Effector memory CD8-positive, alpha-beta T cell (primary cell): ENCODE results near the gene OCIAD1.
"Not testable (repeated sequence)": the region's sequence is repeated elsewhere in the genome, so short reads cannot be mapped to it uniquely, and the experiment has no call there.

Experiments used
- ATAC-seq: fragments of 150-1000 bp; cut with Tn5 transposase; replicated peaks from 2 replicates; pipeline ENCODE4 v1.10.0; 2021; ENCODE audit warnings: mild to moderate bottlenecking, moderate library complexity
- DNase-seq, 3 experiments: peaks; one replicate each; pipeline ENCODE4 v3.0.0; 2021
- H3K27ac Mint-ChIP-seq, 2 donors: one replicate each; pipeline ENCODE4 v1.8.0; 2022; ENCODE audit warnings: mild to moderate bottlenecking in 2 of 2, mixed read lengths in 2 of 2, moderate library complexity in 2 of 2
- H3K27me3 Mint-ChIP-seq, 2 donors: one replicate each; pipeline ENCODE4 v1.8.0; 2022; ENCODE audit warnings: mixed read lengths in 2 of 2
- H3K36me3 Mint-ChIP-seq: one replicate; pipeline ENCODE4 v1.8.0; 2022; ENCODE audit warnings: mild to moderate bottlenecking, moderate library complexity, mixed read lengths; ENCODE audit not compliant: insufficient read depth
- H3K4me1 Mint-ChIP-seq, 2 donors: one replicate each; pipeline ENCODE4 v1.8.0; 2022; ENCODE audit warnings: low read depth in 2 of 2, mixed read lengths in 2 of 2
- H3K4me3 Mint-ChIP-seq, 2 donors: one replicate each; pipeline ENCODE4 v1.8.0; 2022; ENCODE audit warnings: mild to moderate bottlenecking in 2 of 2, mixed read lengths in 2 of 2, moderate library complexity in 2 of 2
- H3K9me3 Mint-ChIP-seq, 2 donors: one replicate each; pipeline ENCODE4 v1.8.0; 2022; ENCODE audit warnings: mixed read lengths in 2 of 2

OCIAD1 gene

DNA sequence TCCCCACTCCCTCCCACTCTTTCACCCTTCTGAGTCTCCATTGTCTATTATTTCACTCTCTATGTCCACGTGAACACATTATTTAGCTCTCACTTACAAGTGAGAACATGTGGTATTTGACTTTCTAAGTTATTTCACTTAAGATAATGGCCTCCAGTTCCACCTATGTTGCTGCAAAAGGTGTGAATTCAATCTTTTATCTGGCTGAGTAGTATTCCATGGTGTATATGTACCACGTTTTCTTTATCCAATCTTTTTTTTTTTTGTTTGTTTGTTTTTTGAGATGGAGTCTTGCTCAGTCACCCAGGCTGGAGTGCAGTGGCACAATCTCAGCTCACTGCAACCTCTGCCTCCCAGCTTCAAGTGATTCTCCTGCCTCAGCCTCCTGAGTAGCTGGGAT lies 30.7 kb upstream of the OCIAD1 start:
- not testable (repeated sequence) for H3K27ac Mint-ChIP-seq, H3K4me3 Mint-ChIP-seq, H3K36me3 Mint-ChIP-seq, DNase-seq, H3K9me3 Mint-ChIP-seq, ATAC-seq, H3K4me1 Mint-ChIP-seq
- H3K27me3 Mint-ChIP-seq: peaks cover 6 to 11% of the 10 kb centered on the region in 2 donors

DNA sequence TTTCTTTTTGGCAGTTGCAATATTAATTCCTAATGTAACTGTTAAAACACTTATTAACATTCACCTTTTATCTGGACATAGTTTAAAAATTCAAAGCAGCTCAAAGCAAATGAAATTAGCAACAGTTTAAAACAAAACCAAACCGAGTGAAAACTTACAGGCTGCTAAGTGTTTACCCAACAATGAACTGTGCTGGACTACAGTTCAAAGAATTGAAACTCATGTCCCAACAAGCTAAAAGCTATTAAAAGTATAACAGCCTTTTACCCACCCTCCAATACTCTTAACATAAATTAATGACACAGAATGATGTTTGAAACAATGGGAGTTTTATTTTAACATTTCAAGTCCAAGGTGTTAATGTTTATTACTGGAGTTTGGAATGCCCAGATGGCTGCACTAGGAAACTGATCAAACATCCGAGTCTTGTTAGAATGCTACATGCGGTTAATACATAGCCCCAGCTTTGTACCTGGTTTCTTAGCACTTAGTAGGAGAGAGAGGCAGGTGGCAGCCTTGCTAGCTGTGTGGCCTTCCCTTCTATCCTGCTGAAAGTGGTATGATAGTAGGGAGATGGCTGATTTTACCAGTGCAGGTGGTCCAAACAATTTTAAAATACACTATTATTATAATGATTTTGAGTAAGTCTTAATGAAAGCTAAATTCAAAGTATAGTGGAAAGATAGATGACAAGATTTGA lies 29.7 kb upstream of the OCIAD1 start:
- Mint-ChIP-seq H3K4me3 (no peak overlapping the region), H3K27me3 (peaks cover 6 to 11% of the 10 kb centered on the region in 2 donors), H3K27ac (no peak overlapping the region), H3K36me3 (no peaks in the 10 kb centered on the region), H3K9me3 (no peaks in the 10 kb centered on the region), H3K4me1 (no peaks in the 10 kb centered on the region)
- no peak for ATAC-seq
- DNase-seq: no peak

DNA sequence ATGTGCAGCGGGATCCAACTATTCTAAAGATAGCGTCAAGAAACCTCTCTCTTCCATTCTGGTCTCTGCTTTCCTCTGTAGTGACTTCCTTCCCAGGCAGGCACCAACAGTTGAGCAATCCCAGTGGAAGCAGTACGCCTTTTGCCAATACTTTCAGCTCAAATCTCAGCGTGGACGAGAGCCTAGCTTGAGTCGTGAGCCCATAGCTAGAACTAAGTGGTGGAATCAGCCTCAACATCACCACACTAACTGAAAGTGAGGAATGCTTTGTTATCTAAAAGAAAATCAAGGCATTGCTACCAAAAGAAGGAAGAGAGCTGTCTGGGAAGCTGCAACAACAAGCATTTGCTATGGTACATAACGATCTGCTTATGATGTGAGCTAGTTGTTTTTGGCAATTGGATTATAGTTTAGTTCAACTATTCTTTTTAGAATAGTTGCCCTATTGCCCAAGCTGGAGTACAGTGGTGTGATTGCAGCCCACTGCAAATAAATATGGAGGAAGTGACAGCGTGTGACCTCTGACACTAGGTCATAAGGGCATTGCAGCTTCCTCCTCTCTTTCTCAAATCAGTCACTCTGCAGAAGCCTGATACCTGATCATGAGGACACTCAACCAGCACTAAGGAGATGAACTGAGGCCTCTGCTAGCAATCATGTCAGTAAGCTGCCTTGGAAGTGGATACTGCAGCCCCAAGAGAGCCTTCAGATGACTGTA lies 26.1 kb upstream of the OCIAD1 start:
- H3K4me1 Mint-ChIP-seq: no peaks in the 10 kb centered on the region
- no peak overlapping the region for H3K27ac Mint-ChIP-seq
- ATAC-seq (no peak), DNase-seq (no peak)
- H3K4me3 Mint-ChIP-seq: no peak overlapping the region
- H3K36me3 Mint-ChIP-seq: no peaks in the 10 kb centered on the region
- no peaks in the 10 kb centered on the region for H3K9me3 Mint-ChIP-seq
- H3K27me3 Mint-ChIP-seq: peaks cover 0 to 6% of the 10 kb centered on the region in 2 donors

DNA sequence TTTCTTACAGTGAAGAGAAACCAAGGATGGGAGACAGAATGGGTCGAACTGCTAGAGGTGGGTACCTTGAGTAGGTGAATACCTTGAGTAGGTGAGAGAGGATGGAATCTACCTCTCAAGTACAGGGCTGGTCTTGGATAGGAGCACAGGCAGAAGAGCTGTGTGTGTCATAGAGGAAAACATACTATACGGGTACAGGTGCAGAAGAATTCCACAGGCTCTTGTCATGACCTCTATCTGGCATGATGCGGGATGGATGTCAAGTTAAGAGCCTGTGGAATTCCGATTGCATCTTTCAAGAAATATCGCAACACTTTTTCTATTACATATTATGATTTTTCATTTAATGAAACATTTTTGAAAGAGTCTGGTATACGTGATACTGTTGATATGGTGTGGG lies 18.0 kb upstream of the OCIAD1 start:
- no peaks in the 10 kb centered on the region for H3K9me3 Mint-ChIP-seq
- peaks cover 1 to 33% of the 10 kb centered on the region in 2 donors for H3K27me3 Mint-ChIP-seq
- no peak overlapping the region for H3K4me3 Mint-ChIP-seq
- H3K4me1 Mint-ChIP-seq: no peaks in the 10 kb centered on the region
- no peak for ATAC-seq
- H3K36me3 Mint-ChIP-seq: no peaks in the 10 kb centered on the region
- DNase-seq: no peak
- H3K27ac Mint-ChIP-seq: no peak overlapping the region

DNA sequence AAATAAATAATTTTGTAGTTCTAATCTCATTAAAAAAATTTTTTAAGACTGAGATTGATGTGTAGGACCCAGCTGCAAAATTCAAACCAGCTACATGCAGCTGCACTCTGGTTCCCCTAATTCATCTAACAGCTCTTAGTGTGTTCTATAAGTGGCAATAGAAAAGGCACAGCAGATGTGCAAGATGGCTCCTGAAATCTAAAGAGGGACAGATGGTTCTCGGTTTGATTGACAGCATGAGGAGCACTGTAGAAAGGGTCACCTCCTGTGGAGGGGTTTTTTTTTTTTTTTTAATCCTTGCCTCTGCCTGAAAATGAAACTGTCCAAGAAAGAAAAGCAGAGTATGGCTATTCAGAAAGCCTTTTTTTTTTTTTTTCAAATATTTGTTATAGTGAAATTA lies 16.9 kb upstream of the OCIAD1 start:
- H3K36me3 Mint-ChIP-seq: no peaks in the 10 kb centered on the region
- H3K4me1 Mint-ChIP-seq: no peaks in the 10 kb centered on the region
- H3K27ac Mint-ChIP-seq: no peak overlapping the region
- H3K4me3 Mint-ChIP-seq: no peak overlapping the region
- H3K27me3 Mint-ChIP-seq: peaks cover 12 to 35% of the 10 kb centered on the region in 2 donors
- DNase-seq (no peak), ATAC-seq (no peak)
- H3K9me3 Mint-ChIP-seq: no peaks in the 10 kb centered on the region

DNA sequence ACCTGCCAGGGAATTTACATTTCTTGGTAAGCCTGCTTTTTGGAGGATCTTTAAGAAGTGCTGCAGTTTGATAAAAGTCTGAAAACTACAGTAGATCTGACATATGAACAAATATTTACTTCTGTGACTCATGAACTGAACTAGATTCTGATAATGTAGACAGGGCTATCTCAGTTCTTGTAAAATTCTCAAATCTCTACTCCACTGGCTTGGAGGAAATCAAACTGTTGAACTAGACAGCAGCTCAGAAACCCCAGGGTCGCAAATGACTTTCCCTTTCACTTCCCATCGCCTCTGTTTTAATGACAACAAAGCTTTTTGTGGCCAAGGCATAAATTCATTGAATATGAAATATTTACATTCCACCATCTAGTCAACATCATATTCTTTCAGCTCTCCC lies 15.4 kb upstream of the OCIAD1 start:
- Mint-ChIP-seq H3K9me3 (no peaks in the 10 kb centered on the region), H3K36me3 (no peaks in the 10 kb centered on the region), H3K4me3 (no peak overlapping the region), H3K4me1 (no peaks in the 10 kb centered on the region), H3K27ac (no peak overlapping the region), H3K27me3 (peaks cover 26 to 44% of the 10 kb centered on the region in 2 donors)
- no peak for ATAC-seq
- no peak for DNase-seq

DNA sequence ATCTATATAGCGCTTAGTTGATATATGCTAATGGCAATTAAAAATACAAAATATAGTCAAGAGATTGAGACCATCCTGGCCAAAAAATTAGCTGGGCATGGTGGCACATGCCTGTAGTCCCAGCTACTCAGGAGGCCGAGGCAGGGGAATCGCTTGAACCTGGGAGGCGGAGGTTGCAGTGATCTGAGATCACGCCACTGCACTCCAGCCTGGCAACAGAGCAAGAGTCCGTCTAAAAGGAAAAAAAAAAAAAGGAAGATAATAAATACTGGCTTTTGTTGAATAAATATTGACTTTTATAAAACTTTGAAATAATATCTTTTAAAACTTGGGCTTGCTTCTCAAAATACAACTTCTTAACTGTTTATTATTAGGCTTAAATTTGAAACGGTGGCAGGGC lies 14.6 kb upstream of the OCIAD1 start:
- not testable (repeated sequence) for H3K4me3 Mint-ChIP-seq, H3K9me3 Mint-ChIP-seq, ATAC-seq, DNase-seq, H3K27ac Mint-ChIP-seq, H3K4me1 Mint-ChIP-seq, H3K36me3 Mint-ChIP-seq
- H3K27me3 Mint-ChIP-seq: peaks cover 26 to 42% of the 10 kb centered on the region in 2 donors

DNA sequence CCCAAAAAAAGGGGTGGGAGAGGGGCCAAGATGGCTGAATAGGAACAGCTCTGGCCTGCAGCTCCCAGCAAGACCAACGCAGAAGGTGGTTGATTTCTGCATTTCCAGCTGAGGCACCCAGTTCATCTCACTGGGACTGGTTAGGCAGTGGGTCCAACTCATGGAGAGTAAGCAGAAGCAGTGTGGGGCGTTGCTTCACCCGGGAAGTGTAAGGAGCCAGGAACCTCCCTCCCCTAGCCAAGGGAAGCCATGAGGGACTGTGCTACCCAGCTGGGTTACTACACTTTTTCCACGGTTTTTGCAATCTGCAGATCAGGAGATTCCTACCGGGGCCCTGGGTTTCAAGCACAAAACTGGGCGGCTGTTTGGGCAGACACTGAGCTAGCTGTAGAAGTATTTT lies 13.9 kb upstream of the OCIAD1 start:
- ATAC-seq (no peak), DNase-seq (no peak)
- H3K4me1 Mint-ChIP-seq: no peaks in the 10 kb centered on the region
- H3K27ac Mint-ChIP-seq: no peak overlapping the region
- H3K4me3 Mint-ChIP-seq: no peak overlapping the region
- no peaks in the 10 kb centered on the region for H3K9me3 Mint-ChIP-seq
- H3K36me3 Mint-ChIP-seq: no peaks in the 10 kb centered on the region
- peaks cover 26 to 37% of the 10 kb centered on the region in 2 donors for H3K27me3 Mint-ChIP-seq

DNA sequence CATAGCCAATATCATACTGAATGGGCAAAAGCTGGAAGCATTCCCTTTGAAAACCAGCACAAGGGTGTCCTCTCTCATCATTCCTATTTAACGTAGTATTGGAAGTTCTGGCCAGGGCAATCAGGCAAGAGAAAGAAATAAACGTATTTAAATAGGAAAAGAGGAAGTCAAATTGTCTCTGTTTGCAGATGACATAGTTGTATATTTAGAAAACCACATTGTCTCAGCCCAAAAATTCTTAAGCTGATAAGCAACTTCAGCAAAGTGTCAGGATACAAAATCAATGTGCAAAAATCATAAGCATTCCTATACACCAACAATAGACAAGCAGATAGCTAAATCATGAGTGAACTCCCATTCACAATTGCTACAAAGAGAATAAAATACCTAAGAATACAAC lies 9.5 kb upstream of the OCIAD1 start:
- not testable (repeated sequence) for H3K4me1 Mint-ChIP-seq, H3K27ac Mint-ChIP-seq, ATAC-seq, DNase-seq, H3K9me3 Mint-ChIP-seq, H3K36me3 Mint-ChIP-seq, H3K4me3 Mint-ChIP-seq
- H3K27me3 Mint-ChIP-seq: peaks cover 24 to 29% of the 10 kb centered on the region in 2 donors

DNA sequence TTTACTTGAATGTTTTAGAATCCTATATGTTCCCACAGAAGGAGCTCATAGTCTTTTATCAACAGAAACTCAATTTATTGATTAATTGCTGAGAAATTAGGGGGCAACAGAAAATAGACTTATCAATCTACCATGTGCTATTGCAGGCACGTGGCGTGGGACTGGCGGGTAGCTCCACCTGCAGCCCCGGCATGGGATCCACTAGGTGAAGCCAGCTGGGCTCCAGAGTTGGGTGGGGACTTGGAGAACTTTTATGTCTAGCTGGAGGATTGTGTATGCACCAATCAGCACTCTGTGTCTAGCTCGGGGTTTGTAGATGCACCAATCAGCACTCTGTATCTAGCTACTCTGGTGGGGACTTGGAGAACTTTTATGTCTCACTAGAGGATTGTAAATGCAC lies 3.3 kb upstream of the OCIAD1 start:
- DNase-seq: no peak
- Mint-ChIP-seq H3K4me3 (no peak overlapping the region), H3K4me1 (peaks cover 6 to 17% of the 10 kb centered on the region in 2 donors), H3K36me3 (peaks cover 14% of the 10 kb centered on the region), H3K27ac (no peak overlapping the region), H3K9me3 (no peaks in the 10 kb centered on the region), H3K27me3 (peaks cover 0 to 11% of the 10 kb centered on the region in 2 donors)
- ATAC-seq: no peak

DNA sequence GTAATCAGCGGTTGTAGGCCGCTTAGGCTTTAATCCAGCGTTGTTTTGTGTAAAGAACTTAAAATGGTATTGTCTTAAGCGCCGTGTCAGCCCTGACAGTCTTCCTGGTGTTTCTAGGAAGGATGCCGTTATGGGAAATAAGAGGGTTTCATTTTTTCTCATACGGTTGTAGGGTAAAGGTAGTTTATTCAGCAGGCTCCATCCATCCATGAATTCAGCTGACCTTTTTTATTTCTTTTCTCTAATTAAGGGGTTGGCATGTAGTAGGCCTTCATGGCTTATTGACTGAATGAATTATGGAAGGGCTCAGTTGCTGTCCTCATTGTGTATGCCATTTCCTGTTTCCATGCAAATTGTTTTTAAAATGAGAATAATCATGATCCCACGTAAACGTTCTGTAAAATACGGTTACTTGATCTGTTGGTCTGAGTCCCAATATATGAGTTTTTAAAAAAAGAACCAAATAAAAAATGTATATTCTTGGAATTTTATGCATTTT lies 693 bp downstream of the OCIAD1 start:
- ATAC-seq: no peak
- peak overlapping the region; percentile 98 to 99 for H3K27ac Mint-ChIP-seq
- DNase-seq: no peak
- peaks cover 0 to 6% of the 10 kb centered on the region in 2 donors for H3K27me3 Mint-ChIP-seq
- peak overlapping the region; percentile 95 for H3K4me3 Mint-ChIP-seq
- H3K4me1 Mint-ChIP-seq: peaks cover 11 to 27% of the 10 kb centered on the region in 2 donors
- peaks cover 40% of the 10 kb centered on the region for H3K36me3 Mint-ChIP-seq
- no peaks in the 10 kb centered on the region for H3K9me3 Mint-ChIP-seq

DNA sequence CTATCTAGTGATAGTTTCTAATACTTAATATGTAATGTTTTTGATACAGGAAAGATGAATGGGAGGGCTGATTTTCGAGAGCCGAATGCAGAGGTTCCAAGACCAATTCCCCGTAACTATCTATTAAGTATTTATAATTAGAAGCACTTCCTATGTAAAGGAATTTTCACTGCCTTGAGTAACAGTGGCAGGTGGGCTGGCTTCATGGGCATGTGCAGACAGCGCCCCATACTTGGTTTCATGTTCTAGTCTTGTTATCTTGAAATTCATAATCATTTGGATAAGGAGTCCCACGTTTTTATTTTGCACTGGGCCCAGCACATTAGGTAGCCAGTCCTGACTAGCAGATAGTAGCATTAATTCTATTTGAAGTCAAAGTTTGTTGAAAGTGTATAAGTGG lies 1.7 kb downstream of the OCIAD1 start:
- H3K4me3 Mint-ChIP-seq: peak overlapping the region; percentile 95
- no peaks in the 10 kb centered on the region for H3K9me3 Mint-ChIP-seq
- H3K36me3 Mint-ChIP-seq: peaks cover 50% of the 10 kb centered on the region
- H3K27ac Mint-ChIP-seq: peak overlapping the region; percentile 98 to 99
- no peak for ATAC-seq
- no peaks in the 10 kb centered on the region for H3K27me3 Mint-ChIP-seq
- peaks cover 11 to 30% of the 10 kb centered on the region in 2 donors for H3K4me1 Mint-ChIP-seq
- DNase-seq: no peak

DNA sequence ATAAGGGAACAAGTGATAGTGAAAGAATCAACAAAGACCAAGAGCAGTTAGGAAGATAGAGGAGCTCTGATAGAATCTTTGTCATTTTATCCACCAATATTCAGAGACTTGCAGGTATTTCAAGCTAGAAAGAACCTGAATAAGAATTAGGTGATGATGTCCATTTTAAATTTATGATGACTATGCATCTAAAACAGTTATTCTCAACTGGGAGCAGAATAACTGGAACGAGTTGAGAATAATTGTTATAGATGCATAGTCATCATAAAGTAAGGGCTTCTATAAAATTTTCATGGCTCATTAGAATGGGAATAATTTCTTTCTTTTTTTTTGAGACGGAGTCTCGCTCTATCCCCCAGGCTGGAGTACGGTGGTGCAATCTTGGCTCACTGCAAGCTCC lies 5.8 kb downstream of the OCIAD1 start:
- Mint-ChIP-seq H3K27me3 (no peaks in the 10 kb centered on the region), H3K9me3 (no peaks in the 10 kb centered on the region), H3K4me3 (no peak overlapping the region), H3K4me1 (peaks cover 8 to 29% of the 10 kb centered on the region in 2 donors), H3K36me3 (peaks cover 70% of the 10 kb centered on the region), H3K27ac (no peak overlapping the region)
- DNase-seq (no peak), ATAC-seq (no peak)
